Activated CD8-positive, alpha-beta T cell treated with anti-CD3 and anti-CD28 coated beads for 36 hours (primary cell): ENCODE data around the gene ANXA8. TPM values are rescaled to one million over a fixed set of nuclear protein-coding genes. Genes with fewer than 3 reads are reported as not detected.

Experiments used
- ATAC-seq: fragments of 200-7000 bp; cut with Tn5 transposase; one replicate; pipeline ENCODE4 v1.10.0; 2021; ENCODE audit warnings: mild to moderate bottlenecking, moderate library complexity
- CTCF ChIA-PET: fragments of 350-600 bp; sonication (Branson Sonifier 250); formaldehyde crosslinking; loops from one replicate; lab custom pipeline; 2021; ENCODE audit warnings: antibody characterized with exemption; lab: Charles Lee
- POLR2A ChIA-PET: fragments of 350-600 bp; sonication (Branson Sonifier 250); formaldehyde crosslinking; loops from one replicate; lab custom pipeline; 2021; ENCODE audit warnings: antibody characterized with exemption; lab: Charles Lee
- DNase-seq: peaks from one replicate; pipeline ENCODE4 v3.0.0-alpha.2; 2020
- H3K27ac Mint-ChIP-seq: one replicate; pipeline ENCODE4 v1.8.0; 2021; ENCODE audit warnings: mild to moderate bottlenecking, mixed read lengths
- H3K27me3 Mint-ChIP-seq: one replicate; pipeline ENCODE4 v1.8.0; 2021; ENCODE audit warnings: mixed read lengths
- H3K36me3 Mint-ChIP-seq: one replicate; pipeline ENCODE4 v1.8.0; 2021; ENCODE audit warnings: low read depth, mixed read lengths
- H3K4me1 Mint-ChIP-seq: one replicate; pipeline ENCODE4 v1.8.0; 2021; ENCODE audit warnings: low read depth, mixed read lengths
- H3K4me3 Mint-ChIP-seq: one replicate; pipeline ENCODE4 v1.8.0; 2021; ENCODE audit warnings: mild to moderate bottlenecking, moderate library complexity, mixed read lengths
- H3K9me3 Mint-ChIP-seq: one replicate; pipeline ENCODE4 v1.8.0; 2021; ENCODE audit warnings: mixed read lengths
- intact Hi-C: fragments of 100-400 bp; cut with micrococcal nuclease; formaldehyde crosslinking; loops from one replicate; pipeline ENCODE4 v1.10.0; 2022
- total RNA-seq, 2 experiments: library from RNA; stranded (reverse); gene quantifications; one replicate each; pipeline ENCODE4 v1.2.3, GENCODE V29; 2021
- TF ChIP-seq, protein P1 (sequence below): fragments of 200-600 bp; IDR thresholded peaks from one replicate; pipeline ENCODE4 v1.8.0; 2022; ENCODE audit warnings: antibody characterized with exemption, mild to moderate bottlenecking

ANXA8 gene
- total RNA-seq, 2 experiments from 2014 or later, result not detected

DNA sequence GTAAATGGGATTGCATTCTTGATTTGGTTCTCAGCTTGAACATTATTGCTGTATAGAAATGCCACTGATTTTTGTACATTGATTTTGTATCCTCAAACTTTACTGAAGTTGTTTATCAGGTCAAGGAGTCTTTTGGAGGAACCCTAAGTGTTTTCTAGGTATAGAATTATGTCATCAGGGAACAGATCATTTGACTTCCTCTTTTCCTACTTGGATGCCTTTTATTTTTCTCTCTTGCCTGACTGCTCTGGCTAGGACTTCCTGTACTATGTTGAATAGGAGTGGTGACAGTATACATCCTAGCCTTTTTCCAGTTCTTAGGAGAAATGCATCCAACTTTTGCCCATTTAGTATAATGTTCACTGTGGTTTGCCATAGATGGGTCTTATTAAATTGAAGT is 48.8 kb downstream of the ANXA8 start:
- no peak for DNase-seq
- peaks cover 17% of the 10 kb centered on the region for H3K27me3 Mint-ChIP-seq

GRCh38 chr10:47425813-47426419 is 58.0 kb downstream of the ANXA8 start:
- TF ChIP-seq, protein P1, sequence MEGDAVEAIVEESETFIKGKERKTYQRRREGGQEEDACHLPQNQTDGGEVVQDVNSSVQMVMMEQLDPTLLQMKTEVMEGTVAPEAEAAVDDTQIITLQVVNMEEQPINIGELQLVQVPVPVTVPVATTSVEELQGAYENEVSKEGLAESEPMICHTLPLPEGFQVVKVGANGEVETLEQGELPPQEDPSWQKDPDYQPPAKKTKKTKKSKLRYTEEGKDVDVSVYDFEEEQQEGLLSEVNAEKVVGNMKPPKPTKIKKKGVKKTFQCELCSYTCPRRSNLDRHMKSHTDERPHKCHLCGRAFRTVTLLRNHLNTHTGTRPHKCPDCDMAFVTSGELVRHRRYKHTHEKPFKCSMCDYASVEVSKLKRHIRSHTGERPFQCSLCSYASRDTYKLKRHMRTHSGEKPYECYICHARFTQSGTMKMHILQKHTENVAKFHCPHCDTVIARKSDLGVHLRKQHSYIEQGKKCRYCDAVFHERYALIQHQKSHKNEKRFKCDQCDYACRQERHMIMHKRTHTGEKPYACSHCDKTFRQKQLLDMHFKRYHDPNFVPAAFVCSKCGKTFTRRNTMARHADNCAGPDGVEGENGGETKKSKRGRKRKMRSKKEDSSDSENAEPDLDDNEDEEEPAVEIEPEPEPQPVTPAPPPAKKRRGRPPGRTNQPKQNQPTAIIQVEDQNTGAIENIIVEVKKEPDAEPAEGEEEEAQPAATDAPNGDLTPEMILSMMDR, result no peak
- ATAC-seq, result no peak
- H3K36me3 Mint-ChIP-seq, result no peaks in the 10 kb centered on the region
- ChIA-PET CTCF (no interaction called here), POLR2A (no interaction called here)
- peaks cover 2% of the 10 kb centered on the region for H3K27me3 Mint-ChIP-seq
- no peak for DNase-seq
- H3K4me3 Mint-ChIP-seq, result no peak overlapping the region
- H3K9me3 Mint-ChIP-seq, result no peaks in the 10 kb centered on the region
- intact Hi-C loops, result no loop called here
- H3K27ac Mint-ChIP-seq, result no peak overlapping the region
- no peaks in the 10 kb centered on the region for H3K4me1 Mint-ChIP-seq

More for the DNA sequence above, 48.8 kb downstream of the ANXA8 start:
- H3K36me3 Mint-ChIP-seq, result no peaks in the 10 kb centered on the region
- ChIA-PET CTCF (no interaction called here), POLR2A (no interaction called here)
- intact Hi-C loops, result no loop called here
- H3K27ac Mint-ChIP-seq, result no peak overlapping the region
- ATAC-seq, result no peak
- TF ChIP-seq, protein P1, result no peak
- H3K4me1 Mint-ChIP-seq, result no peaks in the 10 kb centered on the region
- no peak overlapping the region for H3K4me3 Mint-ChIP-seq
- peaks cover 3% of the 10 kb centered on the region for H3K9me3 Mint-ChIP-seq

DNA sequence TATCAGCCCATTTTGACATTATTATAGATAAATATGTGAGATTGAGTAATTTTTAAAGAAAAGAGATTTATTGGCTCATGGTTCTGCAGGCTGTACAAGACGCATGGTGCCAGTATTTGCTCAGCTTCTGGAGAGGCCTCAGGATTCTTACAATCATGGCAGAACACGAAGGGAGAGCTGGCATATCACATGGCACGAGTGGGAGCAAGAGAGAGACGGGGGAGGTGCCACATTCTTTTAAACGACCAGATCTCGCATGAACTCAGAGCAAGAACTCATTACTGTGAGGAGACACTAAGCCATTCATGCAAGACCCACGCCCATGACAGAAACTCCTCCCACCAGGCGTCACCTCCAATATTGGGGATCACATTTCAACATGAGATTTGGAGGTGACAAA is 59.7 kb downstream of the ANXA8 start:
- Mint-ChIP-seq H3K27me3 (no peaks in the 10 kb centered on the region), H3K9me3 (no peaks in the 10 kb centered on the region), H3K36me3 (no peaks in the 10 kb centered on the region), H3K27ac (no peak overlapping the region), H3K4me3 (no peak overlapping the region), H3K4me1 (no peaks in the 10 kb centered on the region)
- TF ChIP-seq, protein P1, result no peak
- CTCF ChIA-PET, result no interaction called here
- DNase-seq (no peak), ATAC-seq (no peak)
- POLR2A ChIA-PET, result no interaction called here
- intact Hi-C loops, result no loop called here

GRCh38 chr10:47423476-47423875 is 60.4 kb downstream of the ANXA8 start:
- CTCF ChIA-PET, result interaction anchor here (1.2 kb wide), 1 partner anchor 62 kb away, joined by 3 read pairs; no protein-coding TSS in a partner anchor
- ATAC-seq (no peak), DNase-seq (no peak)
- H3K4me1 Mint-ChIP-seq, result no peaks in the 10 kb centered on the region
- TF ChIP-seq, protein P1, result no peak
- no peak overlapping the region for H3K27ac Mint-ChIP-seq
- H3K27me3 Mint-ChIP-seq, result no peaks in the 10 kb centered on the region
- POLR2A ChIA-PET, result no interaction called here
- no peak overlapping the region for H3K4me3 Mint-ChIP-seq
- intact Hi-C loops, result no loop called here
- H3K9me3 Mint-ChIP-seq, result no peaks in the 10 kb centered on the region
- H3K36me3 Mint-ChIP-seq, result no peaks in the 10 kb centered on the region

DNA sequence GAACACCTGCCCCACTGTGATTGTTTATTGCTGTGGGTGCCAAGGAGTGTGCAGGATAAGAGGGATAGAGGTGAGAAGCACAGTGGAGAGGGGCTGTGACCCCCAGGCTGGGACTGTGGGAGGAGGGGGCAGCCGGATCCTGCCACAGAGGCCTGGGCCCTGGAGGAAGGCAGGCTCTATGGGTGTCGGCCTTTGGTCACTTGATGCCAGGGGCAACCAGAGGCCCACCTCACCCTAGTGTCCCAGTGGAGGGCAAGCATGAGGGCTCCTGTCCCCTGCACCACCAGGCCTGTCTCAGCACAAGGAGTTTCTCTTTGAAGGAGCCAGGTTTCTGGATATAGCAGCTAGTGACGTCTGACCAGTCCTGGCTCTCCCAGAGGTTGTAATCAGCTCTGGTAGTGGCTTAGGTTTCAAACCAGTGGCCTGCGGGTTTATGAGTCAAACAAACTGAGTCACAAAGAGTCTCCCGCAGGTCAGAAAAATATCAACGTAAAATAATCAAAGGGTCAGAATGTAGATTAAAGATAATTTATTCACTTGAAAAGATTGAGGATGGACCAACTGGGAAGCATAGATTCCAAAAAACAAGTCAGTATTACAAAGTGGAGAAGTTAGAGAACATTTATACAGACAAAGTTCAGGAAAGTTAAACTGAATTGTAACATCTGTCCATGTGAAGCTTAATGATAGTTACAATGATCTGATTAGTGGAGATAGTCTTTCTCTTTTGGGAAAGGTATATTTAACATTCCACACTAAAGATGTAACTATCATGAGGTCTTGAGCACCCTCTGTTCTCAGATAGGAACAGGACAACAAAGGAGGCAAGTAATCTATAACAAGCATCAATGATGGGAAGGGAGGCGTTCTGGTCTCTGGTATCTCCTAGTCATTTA is 62.6 kb downstream of the ANXA8 start:
- no peak for DNase-seq
- TF ChIP-seq, protein P1, result no peak
- CTCF ChIA-PET, result no interaction called here
- POLR2A ChIA-PET, result no interaction called here
- Mint-ChIP-seq H3K4me1 (no peaks in the 10 kb centered on the region), H3K27me3 (no peaks in the 10 kb centered on the region), H3K27ac (no peak overlapping the region), H3K9me3 (no peaks in the 10 kb centered on the region), H3K36me3 (no peaks in the 10 kb centered on the region), H3K4me3 (no peak overlapping the region)
- no peak for ATAC-seq
- intact Hi-C loops, result no loop called here
